RWPE2 (cell line): ENCODE data around the gene RESP18.

Experiments
- ATAC-seq: fragments of 200-7000 bp; cut with Tn5 transposase; 3 replicates; pipeline ENCODE4 v1.9.1; 2021; ENCODE audit warnings: low read depth
- DNase-seq: peaks from one replicate; pipeline ENCODE4 v3.0.0-alpha.2; 2020; ENCODE audit warnings: low spot score
- H3K27ac ChIP-seq: fragments of 450-650 bp; 2 replicates; pipeline ENCODE4 v1.5.1; 2017; ENCODE audit warnings: mild to moderate bottlenecking; ENCODE audit not compliant: poor library complexity, severe bottlenecking
- H3K27me3 ChIP-seq: fragments of 250-450 bp; sonication (Bioruptor Pico); 2 replicates; pipeline ENCODE4 v1.5.1; 2021; ENCODE audit warnings: mild to moderate bottlenecking, moderate library complexity; ENCODE audit not compliant: insufficient read depth, poor library complexity, severe bottlenecking
- H3K36me3 ChIP-seq: fragments of 250-450 bp; sonication (Bioruptor Pico); 2 replicates; pipeline ENCODE4 v1.5.1; 2020; ENCODE audit warnings: low read depth, mild to moderate bottlenecking, moderate library complexity
- H3K4me1 ChIP-seq: fragments of 250-450 bp; sonication (Bioruptor Pico); 2 replicates; pipeline ENCODE4 v1.5.1; 2021; ENCODE audit warnings: mild to moderate bottlenecking, moderate library complexity; ENCODE audit not compliant: insufficient read depth, poor library complexity, severe bottlenecking
- H3K4me3 ChIP-seq: fragments of 250-450 bp; sonication (Bioruptor Pico); 2 replicates; pipeline ENCODE4 v1.5.1; 2021; ENCODE audit warnings: mild to moderate bottlenecking, moderate library complexity; ENCODE audit not compliant: severe bottlenecking
- H3K9me3 ChIP-seq: fragments of 250-450 bp; sonication (Bioruptor Pico); 2 replicates; pipeline ENCODE4 v1.5.1; 2021; ENCODE audit warnings: mild to moderate bottlenecking, moderate library complexity; ENCODE audit not compliant: severe bottlenecking
- TF ChIP-seq, protein P1 (sequence below): fragments of 450-650 bp; IDR thresholded peaks from one replicate; pipeline ENCODE4 v1.5.1; 2017; ENCODE audit warnings: mild to moderate bottlenecking, moderate library complexity; ENCODE audit not compliant: poor library complexity, severe bottlenecking

Gene RESP18

DNA sequence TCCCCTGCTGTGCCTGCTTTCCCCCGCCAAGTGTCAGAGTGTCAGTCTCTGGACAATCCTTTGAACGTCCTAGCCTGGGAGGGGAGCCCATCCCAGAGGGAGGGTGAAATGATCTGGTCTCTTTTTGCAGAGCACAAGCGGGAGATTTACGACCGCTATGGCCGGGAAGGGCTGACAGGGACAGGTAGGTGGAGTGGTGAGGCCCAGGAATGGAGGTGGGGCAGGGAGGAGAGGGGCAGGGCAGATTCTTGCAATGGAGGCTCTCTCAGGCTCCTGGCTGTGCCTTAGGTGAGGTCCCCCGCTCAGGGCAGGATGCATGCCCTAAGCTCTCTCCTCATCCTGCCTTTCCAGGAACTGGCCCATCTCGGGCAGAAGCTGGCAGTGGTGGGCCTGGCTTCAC, 51.0 kb downstream of the RESP18 start:
- H3K4me3 ChIP-seq, result no peak overlapping the region
- TF ChIP-seq, protein P1, sequence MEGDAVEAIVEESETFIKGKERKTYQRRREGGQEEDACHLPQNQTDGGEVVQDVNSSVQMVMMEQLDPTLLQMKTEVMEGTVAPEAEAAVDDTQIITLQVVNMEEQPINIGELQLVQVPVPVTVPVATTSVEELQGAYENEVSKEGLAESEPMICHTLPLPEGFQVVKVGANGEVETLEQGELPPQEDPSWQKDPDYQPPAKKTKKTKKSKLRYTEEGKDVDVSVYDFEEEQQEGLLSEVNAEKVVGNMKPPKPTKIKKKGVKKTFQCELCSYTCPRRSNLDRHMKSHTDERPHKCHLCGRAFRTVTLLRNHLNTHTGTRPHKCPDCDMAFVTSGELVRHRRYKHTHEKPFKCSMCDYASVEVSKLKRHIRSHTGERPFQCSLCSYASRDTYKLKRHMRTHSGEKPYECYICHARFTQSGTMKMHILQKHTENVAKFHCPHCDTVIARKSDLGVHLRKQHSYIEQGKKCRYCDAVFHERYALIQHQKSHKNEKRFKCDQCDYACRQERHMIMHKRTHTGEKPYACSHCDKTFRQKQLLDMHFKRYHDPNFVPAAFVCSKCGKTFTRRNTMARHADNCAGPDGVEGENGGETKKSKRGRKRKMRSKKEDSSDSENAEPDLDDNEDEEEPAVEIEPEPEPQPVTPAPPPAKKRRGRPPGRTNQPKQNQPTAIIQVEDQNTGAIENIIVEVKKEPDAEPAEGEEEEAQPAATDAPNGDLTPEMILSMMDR, result no peak
- peaks cover 35% of the 10 kb centered on the region for H3K36me3 ChIP-seq
- DNase-seq (no peak), ATAC-seq (no peak)
- peaks cover 30% of the 10 kb centered on the region for H3K4me1 ChIP-seq
- H3K27me3 ChIP-seq, result no peaks in the 10 kb centered on the region
- no peak overlapping the region for H3K27ac ChIP-seq
- no peaks in the 10 kb centered on the region for H3K9me3 ChIP-seq

DNA sequence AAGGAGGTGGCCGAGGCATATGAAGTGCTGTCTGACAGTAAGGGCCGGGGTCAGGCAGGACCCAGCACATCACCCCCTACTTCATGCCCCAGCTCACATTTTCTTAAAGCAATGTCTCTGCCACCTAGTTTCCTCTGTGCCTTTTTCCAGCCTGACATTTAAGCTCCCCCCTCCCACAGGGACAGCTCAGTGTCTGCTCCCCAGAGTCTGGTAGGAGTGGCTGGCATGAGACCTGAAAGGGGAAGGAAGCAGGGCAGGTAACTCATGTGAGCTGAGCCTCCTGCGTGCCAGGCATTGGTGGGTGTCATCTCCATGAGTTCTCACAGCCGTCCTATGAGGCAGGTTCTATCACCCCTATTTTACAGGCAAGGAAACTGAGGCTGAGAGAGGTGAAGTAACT, 51.9 kb downstream of the RESP18 start:
- ATAC-seq (no peak), DNase-seq (no peak)
- TF ChIP-seq, protein P1, result no peak
- Histone ChIP-seq H3K27me3 (no peaks in the 10 kb centered on the region), H3K9me3 (no peaks in the 10 kb centered on the region), H3K4me3 (no peak overlapping the region), H3K27ac (peak overlapping the region; percentile 100), H3K4me1 (peaks cover 24% of the 10 kb centered on the region), H3K36me3 (peaks cover 35% of the 10 kb centered on the region)

DNA sequence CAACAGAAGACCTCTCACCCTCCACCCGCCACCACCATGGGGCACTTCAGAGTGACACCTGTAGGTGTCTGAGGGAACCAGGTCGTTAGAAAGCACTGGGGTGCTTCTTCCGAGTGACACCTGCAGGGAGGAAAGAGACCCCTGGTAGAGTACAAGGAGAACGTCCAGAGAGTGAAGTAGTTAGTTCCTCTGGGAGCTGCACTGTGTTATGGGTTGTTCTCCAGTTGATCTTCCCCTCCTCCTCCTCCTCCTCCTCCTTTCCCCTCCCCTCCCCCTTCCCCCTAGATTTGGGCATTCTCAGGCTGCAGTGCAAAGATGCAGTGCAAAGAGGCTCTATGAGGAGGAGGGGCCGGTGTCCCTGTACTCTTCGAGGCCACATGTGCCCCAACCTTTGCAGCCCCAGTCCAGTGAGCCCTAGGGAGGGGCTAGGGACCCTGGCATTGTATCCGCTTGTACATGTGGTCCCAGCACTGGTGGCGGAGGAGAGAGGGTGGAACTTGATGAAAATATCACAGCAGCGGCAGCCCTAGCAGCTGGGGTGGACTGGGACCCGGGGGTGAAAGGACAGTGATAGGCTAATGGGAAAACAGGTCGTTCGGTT, 52.5 kb downstream of the RESP18 start:
- Histone ChIP-seq H3K27me3 (no peaks in the 10 kb centered on the region), H3K4me1 (peaks cover 27% of the 10 kb centered on the region), H3K4me3 (peak overlapping the region; percentile 53), H3K27ac (peak overlapping the region; percentile 100), H3K36me3 (peaks cover 30% of the 10 kb centered on the region), H3K9me3 (no peaks in the 10 kb centered on the region)
- ATAC-seq (no peak), DNase-seq (no peak)
- TF ChIP-seq, protein P1, result no peak

DNA sequence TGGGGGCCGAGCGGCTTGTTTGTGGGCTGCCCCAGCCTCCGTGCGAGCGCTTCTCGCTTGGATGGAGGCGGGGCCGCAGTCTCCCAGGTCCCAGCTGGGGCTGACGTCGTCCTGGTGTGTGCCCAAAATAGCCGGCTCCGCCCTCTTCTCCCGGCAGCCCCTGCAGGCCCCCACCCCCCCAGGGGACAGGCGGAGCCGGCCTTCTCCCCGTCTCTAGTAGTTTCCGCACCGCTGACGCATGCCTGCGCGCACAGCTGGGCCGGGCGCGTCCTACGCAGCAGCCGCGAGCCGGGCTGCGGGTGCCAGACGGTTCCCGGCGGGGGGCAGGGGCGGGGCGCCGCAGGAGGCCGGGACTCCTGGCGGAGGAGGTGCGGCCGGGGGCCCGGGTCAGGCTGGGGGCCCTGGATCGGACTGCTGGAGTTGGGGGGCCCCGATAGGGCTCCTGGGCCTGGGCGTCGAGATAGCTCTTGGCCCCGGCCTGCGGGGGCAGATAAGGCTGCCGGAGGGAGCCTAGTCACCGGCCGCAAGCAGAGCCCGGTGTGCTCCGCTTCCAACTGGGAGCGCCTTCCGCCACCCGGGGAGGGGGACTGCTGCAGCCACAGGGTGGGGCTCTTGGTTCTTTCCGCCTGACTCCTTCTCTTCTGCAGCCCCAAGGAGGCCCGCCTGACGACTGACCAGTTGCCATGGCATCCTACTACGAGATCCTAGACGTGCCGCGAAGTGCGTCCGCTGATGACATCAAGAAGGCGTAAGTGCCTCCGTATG, 53.2 kb downstream of the RESP18 start, which contains the start of gene DNAJB2:
Gene DNAJB2, plus strand, starts transcription at position 216 of the 765 bp plus-strand sequence. Its CDS starts 468 bp downstream, at position 684.
- H3K27ac ChIP-seq, result peak within 1 kb of the TSS; percentile 100
- peaks cover 33% of the 10 kb centered on the region for H3K4me1 ChIP-seq
- ATAC-seq, result peak; percentile 81

More for the DNA sequence above, 53.2 kb downstream of the RESP18 start, which contains the start of gene DNAJB2:
- peak within 1 kb of the TSS; percentile 53 for H3K4me3 ChIP-seq
- peak; percentile 99 for DNase-seq
- peaks cover 23% of the 10 kb centered on the region for H3K36me3 ChIP-seq
- TF ChIP-seq, protein P1, result peak; percentile 27
- H3K27me3 ChIP-seq, result no peaks in the 10 kb centered on the region
- no peaks in the 10 kb centered on the region for H3K9me3 ChIP-seq
